Measurements from ENCODE around the gene APOB. TPM values are rescaled to one million over a fixed set of nuclear protein-coding genes. Genes with fewer than 3 reads are reported as not detected.

APOB gene
- total RNA-seq, 1 donor from 2014 or later: 15.9 TPM

DNA sequence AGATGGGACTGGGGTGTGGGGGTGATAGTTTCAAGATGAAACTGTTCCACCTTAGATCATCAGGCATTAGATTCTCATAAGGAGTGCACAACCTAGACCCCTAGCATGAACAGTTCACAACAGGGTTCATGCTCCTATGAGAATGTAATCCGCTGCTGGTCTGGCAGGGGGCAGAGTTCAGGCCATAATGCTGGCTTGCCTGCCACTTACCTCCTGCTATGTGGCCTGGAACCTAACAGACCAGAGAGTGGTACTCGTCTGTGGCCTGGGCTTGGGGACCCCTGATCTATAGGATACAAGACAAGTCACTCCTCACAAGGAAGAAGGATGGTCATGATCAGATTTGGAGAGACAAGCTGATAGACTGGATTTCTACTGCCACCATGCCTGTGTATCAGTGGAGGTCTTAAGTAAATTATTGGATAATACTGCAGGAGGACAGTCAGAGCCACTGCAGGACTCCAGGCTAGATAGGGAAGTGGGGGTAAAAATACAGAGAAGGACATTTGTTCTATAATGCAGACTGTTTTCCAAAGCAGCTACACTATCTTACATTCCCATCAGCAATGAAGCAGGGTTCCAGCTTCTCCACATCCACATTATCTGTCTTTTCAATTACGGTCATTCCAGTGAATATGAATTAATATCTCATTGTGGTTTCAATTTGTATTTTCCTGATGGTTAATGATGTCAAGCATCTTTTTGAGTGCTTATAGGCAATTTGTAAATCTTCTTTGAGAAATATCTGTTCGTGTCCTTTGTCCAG is 28.8 kb upstream of the APOB start:
- no peak for DNase-seq (ENCODE audit: low spot score)
- H3K36me3 Mint-ChIP-seq (ENCODE audit: low read depth, unreplicated experiment): no peaks in the 10 kb centered on the region
- peaks cover 41% of the 10 kb centered on the region for H3K4me1 Mint-ChIP-seq (ENCODE audit: unreplicated experiment)
- TF ChIP-seq, protein P1, sequence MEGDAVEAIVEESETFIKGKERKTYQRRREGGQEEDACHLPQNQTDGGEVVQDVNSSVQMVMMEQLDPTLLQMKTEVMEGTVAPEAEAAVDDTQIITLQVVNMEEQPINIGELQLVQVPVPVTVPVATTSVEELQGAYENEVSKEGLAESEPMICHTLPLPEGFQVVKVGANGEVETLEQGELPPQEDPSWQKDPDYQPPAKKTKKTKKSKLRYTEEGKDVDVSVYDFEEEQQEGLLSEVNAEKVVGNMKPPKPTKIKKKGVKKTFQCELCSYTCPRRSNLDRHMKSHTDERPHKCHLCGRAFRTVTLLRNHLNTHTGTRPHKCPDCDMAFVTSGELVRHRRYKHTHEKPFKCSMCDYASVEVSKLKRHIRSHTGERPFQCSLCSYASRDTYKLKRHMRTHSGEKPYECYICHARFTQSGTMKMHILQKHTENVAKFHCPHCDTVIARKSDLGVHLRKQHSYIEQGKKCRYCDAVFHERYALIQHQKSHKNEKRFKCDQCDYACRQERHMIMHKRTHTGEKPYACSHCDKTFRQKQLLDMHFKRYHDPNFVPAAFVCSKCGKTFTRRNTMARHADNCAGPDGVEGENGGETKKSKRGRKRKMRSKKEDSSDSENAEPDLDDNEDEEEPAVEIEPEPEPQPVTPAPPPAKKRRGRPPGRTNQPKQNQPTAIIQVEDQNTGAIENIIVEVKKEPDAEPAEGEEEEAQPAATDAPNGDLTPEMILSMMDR (IDR thresholded peaks at IDR 0.05; ENCODE audit: unreplicated experiment): no peak
- peak overlapping the region; percentile 48 for H3K27ac Mint-ChIP-seq (ENCODE audit: unreplicated experiment)
- H3K27me3 Mint-ChIP-seq (ENCODE audit: unreplicated experiment): no peaks in the 10 kb centered on the region
- no peak overlapping the region for H3K4me3 Mint-ChIP-seq (ENCODE audit: unreplicated experiment)
- H3K9me3 Mint-ChIP-seq (ENCODE audit: unreplicated experiment): no peaks in the 10 kb centered on the region

DNA sequence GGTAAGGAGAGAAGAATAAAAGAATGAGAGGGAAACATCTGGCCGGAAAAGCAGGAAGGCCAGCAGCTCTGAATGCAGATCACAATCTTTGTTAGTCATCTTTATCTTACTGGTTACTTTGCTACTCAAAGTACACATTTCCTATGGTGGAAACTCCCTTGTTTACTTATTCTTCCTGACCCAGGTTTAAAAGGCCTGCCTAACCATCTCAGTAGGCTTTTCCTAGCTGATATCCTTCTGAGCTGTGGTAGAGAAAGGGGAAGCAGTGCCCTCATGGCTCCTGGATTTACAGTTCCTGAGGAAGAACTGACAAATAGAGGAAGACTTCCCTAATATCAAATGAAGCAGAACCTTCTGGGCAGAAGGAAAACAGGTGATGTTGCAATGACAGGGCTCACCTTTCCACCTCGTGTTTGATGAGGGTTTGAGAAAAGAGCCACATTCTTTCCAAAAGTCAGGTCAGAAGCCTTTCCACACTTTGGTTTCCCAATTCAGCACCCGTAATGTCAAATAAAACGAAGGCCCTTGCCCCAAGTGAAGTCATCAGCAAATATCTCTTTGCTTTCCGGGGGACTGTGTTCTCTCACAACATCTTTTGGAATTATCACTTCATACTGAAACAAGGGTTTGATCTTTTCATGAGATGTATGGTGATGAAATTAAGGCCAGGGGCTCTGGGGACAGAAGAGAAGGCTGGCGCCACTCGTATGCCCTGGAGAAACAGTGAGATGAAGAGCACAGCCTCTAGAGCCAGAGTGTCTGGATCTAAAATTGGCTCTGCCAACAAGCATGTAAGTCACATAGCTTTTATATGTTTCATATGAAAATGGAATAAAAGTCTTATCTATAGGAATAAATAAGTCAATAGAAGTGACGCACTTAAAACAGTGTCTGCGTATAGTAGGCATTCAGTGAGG is 26.7 kb upstream of the APOB start:
- Mint-ChIP-seq H3K4me3 (ENCODE audit: unreplicated experiment) (no peak overlapping the region), H3K9me3 (ENCODE audit: unreplicated experiment) (no peaks in the 10 kb centered on the region), H3K27me3 (ENCODE audit: unreplicated experiment) (no peaks in the 10 kb centered on the region), H3K27ac (ENCODE audit: unreplicated experiment) (peak overlapping the region; percentile 96), H3K36me3 (ENCODE audit: low read depth, unreplicated experiment) (no peaks in the 10 kb centered on the region), H3K4me1 (ENCODE audit: unreplicated experiment) (peaks cover 49% of the 10 kb centered on the region)
- TF ChIP-seq, protein P1 (IDR thresholded peaks at IDR 0.05; ENCODE audit: unreplicated experiment): no peak
- no peak for DNase-seq (ENCODE audit: low spot score)

DNA sequence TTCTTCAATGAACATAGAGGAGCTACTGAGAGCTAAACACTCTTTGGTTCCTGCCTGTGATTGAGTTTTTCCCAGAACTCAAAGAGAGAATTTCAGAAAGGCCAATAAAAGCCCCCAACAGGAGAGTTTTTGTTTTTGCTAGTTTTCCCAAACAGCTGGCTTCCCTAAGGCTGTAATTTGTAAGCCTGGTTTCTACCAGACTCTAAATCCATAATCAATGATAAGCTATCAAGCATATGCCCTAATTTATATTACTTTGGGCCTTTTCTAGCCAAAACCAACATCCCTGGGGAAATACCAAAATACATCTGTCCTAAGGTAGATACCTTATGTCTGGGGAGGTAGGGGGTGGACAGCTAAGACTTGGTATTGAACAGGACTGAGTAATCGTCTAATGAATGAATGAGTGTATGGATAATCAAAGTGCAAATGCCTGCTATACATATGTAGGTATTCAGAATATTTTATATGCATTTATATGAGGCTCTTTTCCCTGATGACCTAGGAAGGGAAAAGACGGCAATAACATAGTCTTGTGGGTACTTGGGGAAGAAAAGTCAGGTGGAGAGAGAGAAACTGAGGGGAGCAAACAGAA is 26.0 kb upstream of the APOB start:
- Mint-ChIP-seq H3K9me3 (ENCODE audit: unreplicated experiment) (no peaks in the 10 kb centered on the region), H3K27ac (ENCODE audit: unreplicated experiment) (peak overlapping the region; percentile 96), H3K4me3 (ENCODE audit: unreplicated experiment) (no peak overlapping the region), H3K4me1 (ENCODE audit: unreplicated experiment) (peaks cover 49% of the 10 kb centered on the region), H3K36me3 (ENCODE audit: low read depth, unreplicated experiment) (no peaks in the 10 kb centered on the region), H3K27me3 (ENCODE audit: unreplicated experiment) (no peaks in the 10 kb centered on the region)
- DNase-seq (ENCODE audit: low spot score): no peak
- TF ChIP-seq, protein P1 (IDR thresholded peaks at IDR 0.05; ENCODE audit: unreplicated experiment): no peak

DNA sequence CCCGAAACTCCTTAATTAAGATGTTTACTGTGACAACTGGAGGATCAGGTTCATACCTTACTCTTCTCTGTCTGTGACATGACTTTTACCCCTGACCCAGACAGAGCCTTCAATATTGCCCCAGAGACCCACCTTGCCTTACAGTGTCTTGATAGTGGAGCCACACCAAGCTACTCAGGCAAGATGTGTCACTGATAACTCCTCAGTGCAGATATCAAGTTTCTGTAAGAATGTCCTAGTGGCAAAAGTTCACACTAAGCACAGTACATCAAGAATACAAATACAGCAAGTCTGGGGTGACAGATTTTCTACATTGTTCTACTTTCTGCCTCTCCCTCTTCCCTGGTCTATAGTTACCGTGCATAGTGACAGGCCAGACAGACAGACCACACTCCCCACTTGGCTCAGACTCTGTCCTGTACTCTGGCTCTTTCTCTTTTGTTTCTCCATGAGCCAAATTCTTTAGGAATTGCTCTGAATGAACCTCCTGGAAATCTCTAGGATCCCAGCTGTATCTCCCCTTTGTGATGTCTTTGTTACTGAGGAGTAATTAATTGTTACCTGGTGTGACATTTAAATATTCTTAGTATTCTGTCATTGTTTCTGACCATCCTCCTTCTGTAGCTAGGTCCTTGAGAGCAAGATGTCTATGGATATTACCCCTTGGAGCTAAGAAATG is 24.1 kb upstream of the APOB start:
- no peaks in the 10 kb centered on the region for H3K9me3 Mint-ChIP-seq (ENCODE audit: unreplicated experiment)
- DNase-seq (ENCODE audit: low spot score): no peak
- H3K27ac Mint-ChIP-seq (ENCODE audit: unreplicated experiment): peak overlapping the region; percentile 77
- no peak overlapping the region for H3K4me3 Mint-ChIP-seq (ENCODE audit: unreplicated experiment)
- TF ChIP-seq, protein P1 (IDR thresholded peaks at IDR 0.05; ENCODE audit: unreplicated experiment): no peak
- peaks cover 47% of the 10 kb centered on the region for H3K4me1 Mint-ChIP-seq (ENCODE audit: unreplicated experiment)
- H3K36me3 Mint-ChIP-seq (ENCODE audit: low read depth, unreplicated experiment): no peaks in the 10 kb centered on the region
- H3K27me3 Mint-ChIP-seq (ENCODE audit: unreplicated experiment): no peaks in the 10 kb centered on the region
